GM19025 (cell line): ENCODE data around the gene MICU1.
"Not testable (repeated sequence)": the region's sequence is repeated elsewhere in the genome, so short reads cannot be mapped to it uniquely, and the experiment has no call there.

Experiments
- ATAC-seq: cut with Tn5 transposase; IDR thresholded peaks from one replicate; pipeline ENCODE4 v1.9.1; 2021; ENCODE audit warnings: mild to moderate bottlenecking, low read depth, moderate library complexity; ENCODE audit not compliant: unreplicated experiment

Gene MICU1

GRCh38 chr10:72462261-72462660 lies 163.6 kb downstream of the MICU1 start:
- no peak for ATAC-seq

- no peak for ATAC-seq
Measured at GRCh38 chr10:72461085-72461484, 164.8 kb downstream of the MICU1 start.

GRCh38 chr10:72460284-72460876 lies 165.5 kb downstream of the MICU1 start:
- no peak for ATAC-seq

GRCh38 chr10:72459301-72459700 lies 166.6 kb downstream of the MICU1 start:
- ATAC-seq: no peak

GRCh38 chr10:72455889-72456595 lies 169.8 kb downstream of the MICU1 start:
- no peak for ATAC-seq

GRCh38 chr10:72449941-72450441 lies 175.9 kb downstream of the MICU1 start:
- no peak for ATAC-seq

GRCh38 chr10:72445851-72446250 lies 180.0 kb downstream of the MICU1 start:
- no peak for ATAC-seq

GRCh38 chr10:72442969-72443368 lies 182.9 kb downstream of the MICU1 start:
- ATAC-seq: not testable (repeated sequence)

- no peak for ATAC-seq
Measured at GRCh38 chr10:72435570-72435969, 190.3 kb downstream of the MICU1 start.

GRCh38 chr10:72430936-72431335 lies 194.9 kb downstream of the MICU1 start:
- ATAC-seq: not testable (repeated sequence)

- ATAC-seq: no peak
Measured at GRCh38 chr10:72429931-72430330, 195.9 kb downstream of the MICU1 start.

- no peak for ATAC-seq
Measured at GRCh38 chr10:72426986-72427385, 198.9 kb downstream of the MICU1 start.

GRCh38 chr10:72425133-72425532 lies 200.7 kb downstream of the MICU1 start:
- ATAC-seq: no peak

- ATAC-seq: no peak
Measured at GRCh38 chr10:72424561-72424960, 201.3 kb downstream of the MICU1 start.

GRCh38 chr10:72423426-72423825 lies 202.5 kb downstream of the MICU1 start:
- no peak for ATAC-seq

GRCh38 chr10:72421885-72422540 lies 203.9 kb downstream of the MICU1 start:
- ATAC-seq: no peak

- ATAC-seq: no peak
Measured at GRCh38 chr10:72419241-72419640, 206.6 kb downstream of the MICU1 start.

- ATAC-seq: no peak
Measured at GRCh38 chr10:72418679-72419078, 207.2 kb downstream of the MICU1 start.

- ATAC-seq: no peak
Measured at GRCh38 chr10:72417971-72418370, 207.9 kb downstream of the MICU1 start.

- ATAC-seq: no peak
Measured at GRCh38 chr10:72416661-72417060, 209.2 kb downstream of the MICU1 start.

GRCh38 chr10:72414642-72415041 lies 211.2 kb downstream of the MICU1 start:
- ATAC-seq: no peak

GRCh38 chr10:72409167-72409566 lies 216.7 kb downstream of the MICU1 start:
- no peak for ATAC-seq
